Daoy (cell line): ENCODE measurements around the gene F13A1. TPM values are rescaled to one million over a fixed set of nuclear protein-coding genes. Genes with fewer than 3 reads are reported as not detected.
"Not testable (repeated sequence)": the region's sequence is repeated elsewhere in the genome, so short reads cannot be mapped to it uniquely, and the experiment has no call there.

Experiments used
- DNase-seq: peaks from one replicate; pipeline ENCODE4 v3.0.0-alpha.2; 2015; ENCODE audit warnings: low read depth
- total RNA-seq: library from RNA; depleted of rRNA; stranded (reverse); fragments of >200 nt; shearing (Covaris generic); gene quantifications from 2 replicates; pipeline ENCODE4 v1.2.3, GENCODE V29; 2014

Gene F13A1
- total RNA-seq, 1 experiment from 2014 or later = 0.06 TPM

DNA sequence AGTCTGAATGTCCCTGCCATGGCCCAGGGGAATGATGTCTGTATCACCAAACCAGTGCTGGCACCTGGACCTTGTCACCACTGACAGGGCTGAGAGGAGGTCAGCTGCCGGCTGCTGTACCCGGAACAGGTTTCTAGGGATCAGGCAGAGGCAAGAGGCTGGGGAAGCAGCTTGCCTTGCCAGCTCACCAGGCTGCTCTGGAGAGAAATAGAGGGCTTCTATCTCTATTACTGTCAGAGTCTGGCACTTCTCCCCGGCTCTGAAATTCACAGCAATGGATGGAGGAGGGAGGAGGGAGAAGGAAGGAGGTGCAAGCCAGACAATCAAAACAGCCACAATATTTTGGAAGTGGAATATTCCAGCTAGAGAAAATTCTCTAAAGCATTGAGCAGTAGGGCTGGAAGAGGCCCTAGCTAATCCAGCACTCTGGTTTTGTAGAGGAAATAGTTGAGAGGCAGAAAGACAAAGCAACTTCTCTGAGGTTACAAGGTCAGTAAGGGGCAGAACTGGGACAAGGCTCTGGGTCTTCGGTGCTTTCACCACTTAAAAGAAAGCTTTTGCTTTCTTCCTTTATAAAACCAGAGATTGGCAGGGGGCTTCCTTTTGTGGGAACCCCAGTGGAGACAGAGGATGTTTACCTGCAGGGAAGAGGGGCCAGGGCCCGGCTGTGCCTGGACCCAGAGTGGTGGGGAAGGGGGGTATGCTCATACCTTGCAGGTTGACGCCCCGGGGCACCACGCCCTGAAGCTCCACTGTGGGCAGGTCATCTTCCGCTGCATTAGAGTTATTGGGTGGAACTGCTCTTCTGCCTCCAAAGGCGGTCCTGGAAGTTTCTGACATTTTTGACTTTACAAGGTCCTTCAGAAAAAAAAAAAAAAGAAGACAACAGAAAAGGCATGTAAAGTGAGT lies 2.4 kb downstream of the F13A1 start:
- no peak for DNase-seq

DNA sequence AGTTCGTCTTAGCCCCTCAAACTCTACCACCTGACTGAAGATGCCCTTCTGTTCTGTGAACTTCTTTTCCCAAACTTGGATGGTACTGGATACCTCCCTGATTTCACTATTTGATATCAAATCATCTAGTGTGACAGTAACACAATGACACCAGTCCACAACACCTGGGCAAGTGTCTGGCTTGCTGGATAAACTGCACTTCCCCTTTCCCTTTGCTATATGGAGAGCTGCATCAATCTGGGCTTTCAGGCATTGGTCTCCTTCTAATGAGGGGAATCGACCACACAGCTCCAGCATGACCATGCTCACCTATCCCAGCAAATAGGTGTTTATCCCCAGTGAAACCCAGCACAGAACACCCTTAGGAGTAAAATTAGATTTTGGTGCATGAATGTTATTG lies 3.1 kb downstream of the F13A1 start:
- no peak for DNase-seq

DNA sequence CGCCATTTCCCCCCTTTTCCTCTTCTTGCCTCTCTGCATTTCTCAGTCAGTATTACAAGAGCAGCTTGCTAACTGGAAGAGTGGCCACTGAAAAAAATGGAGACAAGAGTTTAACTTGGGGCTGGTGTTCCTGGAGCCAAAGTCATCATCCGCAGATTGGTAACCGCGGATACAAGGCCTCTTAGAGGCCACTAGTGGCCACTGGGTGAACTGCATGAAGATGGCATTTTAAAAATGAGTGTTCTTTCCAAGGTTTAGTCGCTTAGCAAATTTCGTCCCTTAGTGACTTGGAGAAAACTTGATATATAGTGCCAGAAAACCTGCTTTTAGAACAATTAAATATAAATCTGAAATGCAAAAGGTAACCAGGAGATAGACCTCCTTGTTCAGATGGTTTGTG lies 4.8 kb downstream of the F13A1 start:
- peak; percentile 63 for DNase-seq

DNA sequence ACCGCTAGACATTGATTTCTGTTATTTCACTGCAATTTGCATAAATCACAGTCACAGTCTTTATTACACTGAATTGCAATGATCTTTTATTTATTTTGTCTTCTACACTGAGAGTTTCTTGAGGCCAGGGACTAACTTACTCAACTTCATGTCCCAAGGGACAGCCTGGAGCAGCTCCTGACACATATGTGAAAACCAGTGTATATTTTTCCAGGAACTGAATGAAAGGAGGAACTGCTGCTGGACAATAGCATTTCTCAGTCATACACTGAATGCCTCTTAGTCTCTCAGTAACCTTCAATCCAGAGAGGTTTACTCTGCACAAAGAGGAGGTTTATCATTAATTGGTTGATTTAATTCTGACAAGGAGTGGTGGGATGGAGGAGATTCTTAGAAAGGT lies 5.9 kb downstream of the F13A1 start:
- DNase-seq = no peak

DNA sequence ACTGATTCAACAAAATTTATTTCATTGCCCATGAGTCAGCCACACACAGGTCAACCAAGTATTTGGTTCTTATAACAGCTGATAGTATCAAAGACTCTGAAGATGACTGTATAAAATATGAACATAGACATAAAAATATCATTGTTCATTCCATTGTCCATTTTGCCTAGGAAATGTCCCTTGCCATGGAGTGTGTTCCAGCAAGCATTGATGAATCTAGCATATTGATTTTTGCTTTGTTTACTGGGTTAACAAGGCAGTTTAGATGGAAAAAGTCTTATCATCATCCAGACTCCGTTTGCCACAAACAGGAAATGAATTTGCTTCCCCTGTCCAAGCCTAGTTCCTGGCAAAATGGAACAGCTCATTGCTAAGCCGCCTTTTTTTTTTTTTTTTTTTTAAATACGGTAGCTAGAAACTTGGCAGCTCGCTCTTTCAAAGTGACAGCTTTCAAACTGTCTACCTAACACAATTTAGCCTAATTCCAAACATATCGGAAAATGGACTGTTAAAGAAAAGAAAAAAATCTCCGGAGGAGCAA lies 7.5 kb downstream of the F13A1 start:
- DNase-seq = no peak

DNA sequence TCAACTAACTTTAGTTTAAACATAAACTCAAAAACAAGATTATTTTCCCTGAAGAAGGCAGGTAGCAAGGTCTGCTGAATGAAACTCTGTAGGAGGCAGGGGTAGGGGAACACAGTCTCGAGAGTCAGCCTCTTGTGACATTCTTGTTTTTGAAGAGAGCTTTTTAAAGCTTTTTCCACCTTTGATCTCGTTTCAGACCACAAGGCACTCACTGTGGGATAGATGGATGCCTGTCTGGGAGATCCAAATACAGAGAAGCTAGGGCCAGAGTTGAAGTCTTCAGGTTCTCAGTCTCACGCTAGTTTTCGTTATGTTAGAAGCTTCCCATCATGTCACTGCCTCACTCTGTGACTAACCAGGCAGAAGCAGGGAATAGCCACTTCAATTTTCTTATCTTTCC lies 14.9 kb downstream of the F13A1 start:
- DNase-seq = no peak

DNA sequence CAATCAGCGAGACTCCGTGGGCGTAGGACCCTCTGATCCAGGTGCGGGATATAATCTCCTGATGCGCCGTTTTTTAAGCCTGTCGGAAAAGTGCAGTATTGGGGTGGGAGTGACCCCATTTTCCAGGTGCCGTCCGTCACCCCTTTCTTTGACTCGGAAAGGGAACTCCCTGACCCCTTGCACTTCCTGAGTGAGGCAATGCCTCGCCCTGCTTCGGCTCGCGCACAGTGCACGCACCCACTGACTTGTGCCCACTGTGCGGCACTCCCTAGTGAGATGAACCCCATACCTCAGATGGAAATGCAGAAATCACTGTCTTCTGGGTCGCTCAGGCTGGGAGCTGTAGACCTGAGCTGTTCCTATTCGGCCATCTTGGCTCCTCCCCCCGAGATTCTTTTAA lies 20.1 kb downstream of the F13A1 start:
- DNase-seq = not testable (repeated sequence)

DNA sequence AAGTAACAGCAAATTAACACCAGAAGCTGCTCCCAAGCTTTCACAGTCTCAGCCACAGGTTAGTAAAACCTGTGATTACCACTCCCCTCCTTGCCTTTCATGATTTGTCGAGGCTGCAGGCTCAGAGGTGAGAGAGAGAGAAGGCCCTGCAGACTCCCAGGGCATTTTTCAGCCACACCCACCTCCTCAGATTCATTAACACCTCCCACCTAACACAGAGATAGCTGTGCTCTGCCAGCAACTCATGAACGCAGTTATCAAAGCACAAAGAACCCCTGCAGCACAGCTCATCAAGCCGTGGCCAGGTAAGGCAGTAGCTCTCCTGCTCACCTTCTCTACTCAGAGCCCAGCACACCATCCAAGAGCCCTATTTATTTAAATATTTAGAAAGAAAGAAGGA lies 27.1 kb downstream of the F13A1 start:
- DNase-seq = no peak

DNA sequence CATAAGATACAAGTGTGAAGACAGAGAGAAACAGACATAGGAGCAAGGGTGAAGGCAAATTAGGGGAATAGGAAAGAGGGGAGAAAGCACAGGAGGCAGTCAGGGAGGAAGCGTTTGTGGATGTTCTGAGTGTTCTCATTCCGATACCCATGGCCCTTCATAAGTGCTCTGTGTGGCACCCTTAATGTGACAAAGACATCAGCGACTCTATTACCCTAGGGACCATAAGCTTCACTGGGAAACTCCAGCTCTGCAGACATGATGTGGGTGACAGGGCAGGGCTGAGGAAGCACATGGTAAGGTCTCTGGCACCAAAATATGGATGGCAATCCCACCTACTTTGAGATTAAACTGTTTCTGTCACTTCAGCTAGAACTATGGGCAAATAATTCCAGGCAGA lies 33.0 kb downstream of the F13A1 start:
- DNase-seq = no peak

DNA sequence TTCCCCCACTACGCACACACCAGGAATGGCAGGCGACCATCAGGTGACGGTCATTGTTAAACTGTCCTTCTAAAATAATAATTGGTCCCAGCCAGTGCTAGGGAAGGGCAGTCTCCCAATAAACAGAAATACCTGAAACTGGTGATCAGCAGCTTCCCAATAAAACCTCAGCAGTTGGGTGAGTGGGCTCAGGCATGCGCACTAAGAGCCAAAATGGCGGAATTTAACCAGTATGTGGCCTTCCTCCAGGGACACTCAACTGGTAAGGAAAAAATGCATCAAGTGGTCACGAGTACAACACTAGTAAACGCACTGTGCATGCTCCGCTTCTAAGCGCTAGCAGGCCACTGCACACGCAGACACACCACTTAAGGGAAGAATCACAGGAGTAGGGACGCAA lies 34.8 kb downstream of the F13A1 start:
- DNase-seq = no peak

DNA sequence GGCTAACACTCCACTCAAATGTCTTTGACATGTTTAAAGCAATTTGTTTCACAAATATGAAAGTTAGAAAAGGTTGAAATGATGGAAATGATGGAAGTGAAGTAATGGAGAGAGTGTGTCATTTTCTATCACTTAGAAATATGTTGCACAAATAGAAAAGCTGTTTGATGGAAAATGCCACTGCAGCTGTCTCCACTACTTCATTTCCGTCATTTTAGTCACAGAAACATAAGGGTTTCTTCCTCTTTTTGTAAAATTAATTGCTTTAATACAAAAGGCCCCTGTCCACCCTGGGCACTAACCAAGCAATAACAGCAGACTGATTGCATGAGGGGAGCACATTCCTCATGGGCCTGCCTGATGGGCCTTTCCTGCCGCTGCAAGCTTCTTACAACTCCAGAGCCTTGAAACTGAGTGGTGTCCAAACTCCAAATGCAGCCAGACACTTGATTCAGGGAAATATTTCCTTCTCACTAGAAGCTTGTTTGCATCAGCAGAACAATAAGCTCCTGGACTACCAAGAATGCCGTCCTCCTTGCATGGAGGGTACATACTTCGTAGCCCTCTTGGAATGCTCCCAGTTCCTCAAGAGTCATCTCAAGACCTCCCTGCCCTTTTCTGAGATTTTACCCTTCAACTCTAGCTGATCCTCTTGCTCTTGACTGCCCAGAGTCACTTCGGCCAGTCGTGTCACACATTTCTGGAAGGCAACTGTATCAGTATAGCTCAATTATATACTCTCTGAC lies 36.1 kb downstream of the F13A1 start:
- DNase-seq = no peak

DNA sequence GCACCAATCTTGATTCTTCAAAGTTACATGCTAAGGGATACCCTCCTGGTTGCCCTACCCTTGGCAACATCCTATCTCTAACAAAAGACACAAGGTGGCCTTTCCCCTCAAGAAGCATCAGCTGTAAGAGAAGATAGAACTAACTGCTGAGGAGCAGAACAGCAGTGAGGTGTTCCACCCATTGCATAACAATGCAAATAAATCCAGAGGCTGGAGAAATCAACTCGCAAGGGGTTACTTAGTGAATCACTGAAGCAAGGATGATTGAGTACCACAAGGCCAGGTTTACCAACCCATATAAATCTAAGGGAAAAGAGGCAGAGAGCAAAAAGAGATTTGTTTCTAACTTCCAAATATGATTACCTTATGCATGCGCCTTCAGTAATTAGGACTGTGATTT lies 36.7 kb downstream of the F13A1 start:
- DNase-seq = no peak

DNA sequence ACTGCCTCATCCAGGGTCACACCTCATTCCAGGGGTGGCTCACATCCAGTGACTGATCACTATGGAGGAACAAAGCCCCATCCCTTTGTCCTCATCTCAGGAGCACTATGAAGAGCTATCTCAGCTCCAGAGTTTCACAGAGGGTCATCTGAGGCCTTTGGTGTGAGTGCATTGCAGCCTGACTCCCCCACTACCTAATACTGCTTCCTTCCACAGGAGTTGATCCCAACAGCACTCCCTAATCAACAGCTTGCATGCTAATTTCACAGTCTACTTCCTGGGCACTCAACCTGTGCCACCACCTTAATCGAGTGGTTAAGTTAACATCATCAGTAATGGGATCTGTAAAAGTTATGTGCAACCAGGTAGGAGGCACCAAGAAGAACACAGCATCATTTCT lies 37.7 kb downstream of the F13A1 start:
- no peak for DNase-seq

DNA sequence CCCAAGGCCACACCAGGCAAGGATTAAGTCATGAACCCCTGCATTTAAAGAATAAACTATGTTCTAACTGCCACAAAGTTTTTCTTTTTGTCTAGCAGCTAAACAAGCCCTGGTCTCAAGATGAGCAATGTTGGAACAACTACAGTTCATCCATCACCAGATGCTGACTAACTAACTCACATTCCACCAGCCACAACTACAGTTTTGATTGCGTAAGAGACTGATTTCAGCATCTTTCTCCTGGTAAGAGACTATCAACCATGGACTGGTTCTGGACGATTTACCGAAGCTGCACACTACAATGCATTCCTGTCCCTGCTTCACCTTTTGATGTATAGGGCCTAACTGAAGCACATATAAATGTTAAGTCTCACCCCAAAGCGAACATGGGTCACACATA lies 43.0 kb downstream of the F13A1 start:
- peak; percentile 69 for DNase-seq

DNA sequence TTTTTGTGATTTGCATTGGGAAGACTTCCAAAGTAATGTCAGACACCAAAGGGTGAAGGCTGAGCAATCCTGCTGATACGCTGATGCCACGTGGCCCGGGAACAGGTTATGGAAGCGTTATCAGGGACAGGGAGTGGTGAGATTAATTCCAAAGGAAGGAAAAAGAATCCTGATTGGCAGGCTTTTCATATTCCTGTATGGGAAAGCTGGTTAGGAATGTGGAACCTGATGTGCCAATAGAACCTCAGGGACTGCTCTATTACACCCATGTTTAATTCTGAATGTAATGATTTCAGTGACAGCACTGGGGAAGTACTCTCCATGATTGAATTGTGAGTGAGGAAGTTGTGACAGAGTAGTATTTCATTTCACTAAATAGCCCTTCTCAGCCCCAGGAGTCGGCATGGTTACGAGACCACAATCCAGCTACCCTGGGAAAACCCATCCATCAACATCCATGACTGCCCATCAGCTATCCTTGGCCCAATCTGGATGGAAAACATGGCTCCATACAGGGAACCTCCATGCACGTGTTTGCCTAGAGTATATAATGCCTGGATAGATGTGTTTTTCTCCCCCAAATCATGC lies 49.4 kb downstream of the F13A1 start:
- no peak for DNase-seq

DNA sequence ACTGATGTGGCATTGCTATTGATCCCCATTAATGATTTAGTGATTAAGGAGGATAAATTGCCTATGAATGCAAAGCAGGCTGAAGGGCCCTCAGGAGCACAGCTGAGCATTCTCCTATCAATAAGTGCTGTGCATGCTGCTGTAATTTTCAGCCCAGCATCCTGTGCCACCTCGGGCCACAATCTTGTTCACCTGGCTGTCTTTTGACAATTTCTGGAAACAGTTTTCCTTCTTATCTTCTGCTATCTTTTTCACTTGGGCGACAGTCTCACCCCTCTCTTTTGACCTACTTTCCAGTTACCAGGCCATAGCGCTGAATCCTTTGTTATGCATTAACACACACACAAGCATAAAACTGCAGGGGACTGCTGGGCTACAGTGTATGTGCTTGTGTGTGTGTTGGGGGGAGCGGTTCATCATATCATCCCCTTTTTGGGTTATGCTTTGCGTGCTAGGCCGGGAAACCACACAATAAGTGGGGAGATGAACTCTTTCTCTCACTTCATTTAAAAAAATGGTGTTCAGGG lies 60.2 kb downstream of the F13A1 start:
- no peak for DNase-seq

DNA sequence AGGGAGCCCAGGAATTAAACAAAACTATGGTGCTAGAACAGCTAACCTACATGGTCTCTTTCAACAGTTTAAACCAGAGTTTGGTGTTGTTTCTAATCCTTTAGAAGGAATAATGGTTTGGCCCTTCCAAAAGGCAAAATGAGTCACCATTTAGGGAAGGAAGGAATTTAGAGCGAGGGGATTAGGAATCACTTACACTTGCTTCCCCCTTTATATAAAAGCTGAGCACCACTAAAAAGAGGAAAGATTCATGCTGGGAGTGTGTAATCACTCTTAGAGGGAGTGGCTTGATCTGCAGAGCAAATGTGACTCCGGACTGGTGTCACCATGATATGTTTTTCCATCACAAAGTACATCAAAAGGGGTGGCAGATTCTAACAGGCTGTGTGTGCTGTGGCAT lies 63.6 kb downstream of the F13A1 start:
- DNase-seq = peak; percentile 13

DNA sequence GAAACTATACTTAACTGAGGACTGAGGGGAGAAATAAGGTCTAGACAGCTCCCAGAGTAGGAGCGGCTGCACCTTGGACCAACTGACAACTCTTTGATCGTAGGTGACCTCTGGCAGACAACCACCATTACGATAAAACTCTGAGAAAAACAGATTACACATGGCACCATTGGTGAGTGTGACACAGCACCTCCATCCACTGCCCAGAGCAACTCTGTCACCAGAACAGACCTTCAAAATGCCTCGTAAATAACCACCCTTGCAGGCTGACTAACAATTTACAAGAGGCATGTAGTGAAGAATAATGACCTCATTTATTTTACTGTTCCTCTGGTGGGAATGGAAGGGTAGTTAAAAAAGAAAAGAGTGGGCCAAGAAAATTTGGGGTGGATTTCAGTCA lies 64.2 kb downstream of the F13A1 start:
- DNase-seq = peak; percentile 29

DNA sequence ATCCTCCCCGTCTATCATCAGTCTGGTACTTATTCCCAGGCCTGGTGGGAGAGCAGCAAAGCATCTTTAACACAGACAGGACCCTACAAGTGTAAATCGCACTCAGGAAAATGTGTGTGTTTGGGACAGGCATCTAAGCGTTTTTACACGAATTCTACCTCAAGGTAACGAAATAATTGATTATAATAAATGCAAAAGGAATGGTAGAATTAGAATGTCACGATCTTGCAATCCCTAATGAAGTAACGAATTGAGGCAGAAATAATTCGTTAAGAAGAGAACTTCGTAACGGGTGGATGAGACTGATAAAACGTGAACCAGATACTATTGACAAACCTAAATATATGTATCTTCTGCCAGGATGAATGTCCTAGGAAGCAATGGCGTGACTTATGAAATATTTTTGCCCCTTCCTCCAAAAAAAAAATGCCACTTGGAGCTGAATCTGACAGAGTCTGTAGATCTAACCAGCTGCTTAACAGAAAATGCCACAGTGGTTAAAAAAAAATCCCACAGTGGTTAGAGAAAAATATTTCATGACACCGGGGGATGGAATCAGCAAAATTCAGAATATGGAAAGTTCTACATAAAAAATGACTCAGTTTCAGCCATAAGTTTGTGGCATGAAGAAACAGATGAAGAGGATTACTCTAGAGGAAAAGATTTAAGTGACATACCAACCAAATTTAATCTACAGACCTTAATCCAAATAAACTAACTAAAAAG lies 68.7 kb downstream of the F13A1 start:
- no peak for DNase-seq

DNA sequence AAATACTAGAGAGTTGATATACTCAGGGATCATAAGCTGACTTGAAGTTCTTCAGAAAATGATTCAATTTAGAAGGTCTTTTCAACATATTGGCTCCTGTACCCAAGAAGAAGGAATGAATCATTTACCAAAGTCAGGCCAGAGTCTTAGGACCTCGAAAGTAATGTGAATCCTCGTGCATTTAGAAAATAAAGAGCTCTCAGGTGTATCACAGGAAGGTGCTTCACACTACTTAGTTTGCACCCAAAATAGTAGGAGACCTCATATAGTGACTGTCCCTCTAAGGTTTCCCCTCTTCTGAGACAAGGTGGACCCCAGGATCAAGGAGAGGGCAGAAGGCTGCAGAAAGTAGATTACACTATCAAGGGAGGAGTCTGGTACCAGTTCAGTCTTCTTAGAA lies 71.8 kb downstream of the F13A1 start:
- no peak for DNase-seq

DNA sequence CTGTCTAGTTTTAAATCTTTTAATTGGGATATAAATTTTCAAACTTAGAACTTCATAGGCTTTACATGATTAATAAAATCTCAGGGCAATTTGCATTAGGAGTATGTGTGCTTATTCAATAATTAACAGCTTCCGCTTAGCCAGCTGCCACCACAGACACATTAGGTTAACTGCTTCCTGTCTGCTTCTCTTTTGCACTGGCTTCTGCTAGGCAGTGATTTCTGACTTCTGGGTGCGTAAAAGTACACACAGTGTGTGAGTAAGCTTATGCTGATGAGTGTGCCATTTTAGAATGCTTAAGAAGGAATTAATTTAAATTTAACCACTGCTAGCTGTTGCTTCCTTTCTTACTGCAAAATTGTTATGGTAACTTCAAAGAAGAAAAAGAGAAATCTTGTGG lies 73.9 kb downstream of the F13A1 start:
- peak; percentile 68 for DNase-seq

DNA sequence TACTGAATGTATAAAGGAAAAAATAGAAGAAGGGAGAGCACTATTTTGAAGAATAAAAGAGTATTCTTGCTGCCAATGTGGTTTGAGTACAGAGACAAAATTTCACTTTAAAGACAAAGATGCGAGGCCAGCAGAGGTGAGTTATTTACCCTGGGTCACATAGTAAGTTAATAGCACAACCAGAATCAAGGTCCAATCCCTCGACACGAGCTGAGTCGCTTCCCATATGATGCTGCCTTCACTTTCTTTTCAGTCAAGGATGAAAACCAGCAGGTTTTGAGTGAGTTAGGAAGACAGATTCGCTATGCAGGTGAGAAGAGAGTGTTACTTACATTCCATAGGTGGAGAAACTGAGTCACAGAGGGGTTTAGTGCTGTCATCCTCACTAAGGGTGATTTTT lies 75.8 kb downstream of the F13A1 start:
- no peak for DNase-seq
